ENCODE measurements around the gene RNU6-1.

The RNU6-1 gene

DNA sequence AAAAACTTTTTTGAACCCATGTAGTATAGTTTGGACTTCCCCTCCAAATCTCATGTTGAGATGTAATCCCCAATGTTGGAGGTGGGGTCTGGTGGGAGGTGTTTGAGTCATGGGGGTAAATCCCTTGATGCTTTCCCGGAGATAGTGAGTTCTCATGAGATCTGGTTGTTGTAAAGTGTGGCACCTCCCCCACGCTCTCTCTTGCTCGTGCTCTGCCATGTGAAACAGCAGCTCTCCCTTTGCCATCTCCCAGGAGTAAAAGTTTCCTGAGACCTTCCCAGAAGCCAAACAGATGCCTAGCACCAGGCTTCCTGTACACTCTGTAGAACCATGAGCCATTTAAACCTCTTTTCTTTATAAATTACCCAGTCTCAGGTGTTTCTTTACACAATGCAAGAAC, 16.0 kb upstream of the RNU6-1 start:
- DNase-seq: no peak

DNA sequence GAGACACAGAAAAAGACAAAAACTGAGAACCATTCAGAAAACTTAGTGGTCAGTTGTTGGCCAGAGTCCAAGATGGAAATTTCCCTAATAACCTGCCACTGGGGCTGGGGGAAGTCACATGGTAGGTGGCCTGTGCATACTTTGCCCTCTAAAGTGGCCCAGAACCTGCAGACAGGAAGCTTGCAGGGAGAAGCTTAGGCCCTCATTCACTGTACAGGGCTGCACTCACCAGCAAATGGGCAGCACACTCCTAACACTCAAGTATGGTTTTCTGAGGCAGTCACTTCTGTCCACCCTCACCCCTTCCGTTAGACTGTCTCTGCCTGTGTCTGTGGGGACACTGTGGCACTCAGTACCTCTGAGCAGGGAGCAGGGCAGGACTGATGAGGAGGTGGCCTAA, 14.5 kb upstream of the RNU6-1 start:
- DNase-seq: no peak

DNA sequence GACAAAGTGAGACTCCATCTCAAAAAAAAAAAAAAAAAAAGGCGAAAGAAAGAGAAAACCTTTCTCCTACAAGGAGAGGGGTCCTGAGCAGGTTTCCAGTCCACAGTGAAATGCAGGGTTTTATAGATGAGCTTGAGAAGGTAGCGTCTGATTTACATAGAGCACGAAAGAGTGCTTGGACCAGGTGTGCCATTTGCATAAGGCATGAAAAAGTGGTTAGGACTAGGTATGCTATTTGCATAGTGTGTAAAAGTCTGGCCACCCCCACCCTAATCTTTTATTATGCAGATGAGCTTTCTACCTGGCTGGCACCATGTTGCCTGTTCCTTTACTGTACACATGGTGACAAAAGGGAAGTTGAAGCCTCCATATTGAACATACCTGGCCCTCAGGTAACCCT, 13.6 kb upstream of the RNU6-1 start:
- DNase-seq: no peak

DNA sequence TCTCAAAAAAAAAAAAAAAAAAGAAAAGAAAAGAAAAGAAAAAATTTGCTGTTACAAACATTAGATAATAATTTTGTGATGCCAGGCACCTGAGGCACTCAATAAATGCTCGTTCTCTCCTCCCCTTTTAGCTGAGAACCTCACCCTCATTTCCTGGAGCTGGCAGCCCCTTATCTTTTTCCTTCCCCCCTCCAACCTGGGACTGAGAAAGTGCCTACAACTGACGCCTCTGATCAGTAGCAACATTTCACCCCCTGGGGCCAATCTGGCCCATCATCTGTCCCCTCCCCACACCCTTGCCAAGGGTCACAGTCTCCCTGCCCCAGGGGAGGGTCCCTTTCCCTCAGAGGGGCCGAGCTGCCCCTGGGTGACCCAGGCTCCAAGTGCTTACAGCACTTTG, 12.6 kb upstream of the RNU6-1 start:
- DNase-seq: no peak

DNA sequence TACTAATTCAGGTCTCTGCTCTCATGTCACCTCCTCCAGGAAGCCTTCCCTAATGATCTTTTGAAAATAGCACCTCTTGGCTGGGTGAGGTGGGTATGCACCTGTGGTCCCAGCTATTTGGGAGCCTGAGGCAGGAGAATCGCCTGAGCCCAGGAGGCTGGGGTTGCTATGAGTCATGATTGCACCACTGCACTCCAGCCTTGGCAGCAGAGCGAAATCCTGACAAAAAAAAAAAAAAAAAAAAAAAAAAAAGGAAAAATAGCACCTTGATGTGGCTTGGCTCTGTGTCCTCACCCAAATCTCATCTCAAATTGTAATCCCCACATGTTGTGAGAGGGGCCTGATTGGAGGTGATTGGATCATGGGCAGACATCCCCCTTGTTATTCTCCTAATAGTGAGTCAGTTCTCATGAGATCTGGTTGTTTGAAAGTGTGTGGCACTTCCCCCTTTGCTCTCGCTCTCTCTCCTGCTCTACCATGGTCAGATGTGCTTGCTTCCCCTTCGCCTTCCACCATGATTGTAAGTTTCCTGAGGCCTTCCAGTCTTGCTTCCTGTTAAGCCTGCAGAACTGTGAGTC, 11.2 kb upstream of the RNU6-1 start:
- no peak for DNase-seq

DNA sequence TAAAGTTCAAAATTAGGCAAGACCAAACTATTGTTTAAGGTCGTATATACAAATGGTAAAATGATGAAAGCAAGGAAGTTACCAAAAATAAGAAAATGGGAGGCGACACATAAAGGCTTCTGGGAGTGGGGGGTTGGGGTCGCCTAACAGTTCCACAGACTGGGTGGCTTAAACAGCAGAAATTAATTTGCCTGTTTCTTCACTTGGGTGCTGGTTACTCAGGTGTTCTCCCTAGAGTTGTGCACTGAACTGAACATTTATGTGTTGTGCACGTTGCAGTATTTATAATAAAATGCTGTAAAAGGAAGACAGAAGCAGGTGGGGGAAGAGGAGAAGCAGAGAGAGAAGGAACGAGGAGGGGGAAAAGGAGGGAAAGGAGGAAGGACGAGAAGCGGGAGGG, 10.5 kb upstream of the RNU6-1 start:
- DNase-seq: no peak

DNA sequence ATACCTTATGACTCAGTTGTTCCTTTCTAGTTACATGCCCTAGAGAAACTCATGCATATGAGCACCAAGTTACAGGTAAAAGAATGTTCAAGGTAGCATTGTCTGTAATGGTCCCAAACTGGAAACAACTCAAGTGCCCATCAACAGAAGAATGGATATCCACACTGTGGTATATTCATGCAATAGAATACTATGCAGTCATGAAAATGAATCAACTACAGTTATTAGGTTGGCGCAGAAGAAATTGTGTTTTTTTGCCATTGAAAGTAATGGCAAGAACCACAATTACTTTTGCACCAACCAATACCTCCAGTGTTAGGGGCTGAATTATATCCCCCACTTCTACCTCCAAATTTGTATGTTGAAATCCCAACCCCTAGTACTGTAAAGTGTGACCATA, 9.7 kb upstream of the RNU6-1 start:
- no peak for DNase-seq

DNA sequence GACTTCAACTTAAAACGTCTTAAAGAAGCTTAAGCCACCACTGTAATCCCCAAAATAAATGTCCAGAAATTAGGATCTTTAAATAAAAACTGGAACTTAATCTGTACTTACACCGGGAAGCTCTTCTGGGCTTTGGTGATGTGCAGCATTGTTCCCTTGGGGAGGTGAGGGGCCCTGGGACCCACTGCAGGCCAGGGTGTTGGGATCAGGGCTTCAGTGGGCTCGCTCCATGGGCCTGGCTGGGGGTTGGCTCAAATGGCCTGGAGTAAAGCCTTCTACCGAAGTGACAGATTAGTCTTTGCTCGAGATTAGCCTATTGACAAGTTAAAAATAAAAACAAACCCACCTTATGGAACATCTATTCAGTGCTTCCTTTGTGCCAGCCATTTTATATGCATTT, 6.1 kb upstream of the RNU6-1 start:
- no peak for DNase-seq

DNA sequence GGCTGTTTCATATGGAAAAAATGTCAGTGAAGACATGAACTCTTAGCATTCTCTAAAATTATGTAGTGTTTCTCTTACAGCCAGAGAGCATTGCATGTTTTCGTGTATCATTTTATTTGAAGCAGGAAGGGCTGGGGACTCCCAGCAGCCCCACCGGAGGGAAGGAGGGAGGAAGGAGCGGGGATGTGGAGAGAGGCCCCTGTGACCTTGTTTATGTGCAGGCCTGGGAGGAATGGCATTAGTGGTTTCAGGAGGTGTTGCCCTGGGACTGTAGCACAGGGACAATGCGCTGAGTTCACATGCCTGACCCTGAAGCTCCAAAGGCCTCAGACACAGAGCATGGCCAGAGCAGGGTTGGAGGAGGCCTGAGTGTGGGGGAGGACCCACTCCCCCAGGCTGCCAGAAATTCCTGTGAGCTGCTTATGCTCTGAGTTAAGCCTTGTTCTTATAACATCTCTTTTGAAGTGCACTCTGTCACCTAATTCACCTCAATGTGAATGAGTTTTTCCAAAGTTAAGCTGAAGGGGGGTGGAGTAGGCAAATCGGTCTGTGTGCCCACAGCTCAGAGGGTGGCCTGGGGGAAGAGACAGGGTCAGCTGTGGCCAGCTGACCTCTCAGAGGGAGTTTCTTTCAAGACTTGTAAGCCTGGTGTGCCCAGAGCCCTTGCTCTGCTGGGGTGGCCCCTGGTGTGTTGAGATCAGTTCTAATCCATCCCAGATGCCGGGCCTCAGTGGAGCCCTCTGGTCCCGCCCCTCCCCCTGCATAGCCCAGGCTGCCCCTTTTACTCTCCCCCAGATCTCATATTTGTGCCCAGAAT, 3.9 kb upstream of the RNU6-1 start:
- no peak for DNase-seq

DNA sequence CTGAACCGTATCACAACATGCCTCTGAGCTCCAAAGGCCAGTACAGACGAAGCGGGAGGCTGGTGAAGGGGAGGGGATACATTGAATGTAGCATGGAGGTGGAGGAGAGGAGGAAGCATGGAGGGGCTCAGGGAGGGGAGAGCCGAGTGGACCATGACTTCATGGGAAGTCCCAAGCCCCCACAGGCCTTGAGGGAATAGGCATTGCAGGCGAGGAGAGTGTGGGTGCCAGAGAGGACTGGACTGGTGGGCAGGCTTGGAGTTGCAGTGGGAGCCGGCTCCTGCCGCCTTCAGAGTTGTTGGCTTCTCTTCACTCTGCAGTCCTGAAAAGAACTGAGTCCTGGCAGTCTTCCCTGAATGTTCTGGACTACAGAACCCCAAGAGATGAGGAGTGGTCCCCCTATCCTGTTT, 3.3 kb upstream of the RNU6-1 start:
- no peak for DNase-seq

DNA sequence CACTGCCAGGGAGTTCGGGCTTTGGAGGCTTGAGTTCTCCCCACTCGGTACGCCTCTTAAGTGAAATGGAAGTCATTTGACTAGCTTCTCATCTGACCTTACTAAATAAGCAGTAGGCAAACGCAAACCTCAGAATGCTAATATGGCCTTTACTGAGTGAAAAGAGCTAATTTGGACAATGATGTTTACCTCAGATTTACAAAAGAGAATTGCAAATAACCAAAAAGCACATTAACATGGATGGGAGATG, 1.6 kb upstream of the RNU6-1 start:
- no peak for DNase-seq

DNA sequence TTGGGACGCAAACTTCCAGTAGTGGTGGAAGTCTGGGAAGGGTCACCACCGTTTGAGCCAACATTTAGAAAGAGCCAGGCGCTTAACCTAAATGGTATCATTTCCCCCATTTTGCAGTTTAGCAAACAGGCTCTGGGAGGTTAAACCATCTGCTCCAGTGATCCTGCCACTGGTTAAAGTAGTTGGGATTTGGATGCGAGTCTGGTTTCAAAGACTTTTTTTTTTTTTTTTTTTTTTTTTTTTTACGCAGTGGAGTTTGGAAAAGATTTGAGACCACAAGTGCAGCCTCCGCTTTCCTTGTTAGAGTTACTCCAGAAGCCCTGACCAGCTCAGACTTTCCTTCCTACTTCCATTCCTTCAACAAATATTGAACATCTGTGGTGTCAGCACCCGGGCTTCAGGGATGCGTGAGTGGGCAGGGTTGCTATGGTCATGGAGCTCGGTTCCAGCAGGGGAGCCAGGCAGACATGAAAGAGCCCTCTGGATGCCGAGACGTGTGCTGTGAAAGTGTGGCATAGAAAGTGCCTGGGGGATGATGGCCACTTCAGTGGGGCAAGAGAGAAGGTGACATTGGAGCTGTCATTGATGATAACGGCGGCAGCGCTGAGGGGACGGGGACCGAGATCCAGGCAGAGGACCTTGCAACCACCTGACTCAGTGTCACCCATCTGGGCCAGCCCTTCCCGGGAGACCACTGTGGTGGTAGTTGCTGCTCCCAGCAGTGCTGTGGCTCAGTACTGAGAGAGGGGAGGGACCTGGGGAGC, 1.1 kb upstream of the RNU6-1 start:
- DNase-seq: no peak

DNA sequence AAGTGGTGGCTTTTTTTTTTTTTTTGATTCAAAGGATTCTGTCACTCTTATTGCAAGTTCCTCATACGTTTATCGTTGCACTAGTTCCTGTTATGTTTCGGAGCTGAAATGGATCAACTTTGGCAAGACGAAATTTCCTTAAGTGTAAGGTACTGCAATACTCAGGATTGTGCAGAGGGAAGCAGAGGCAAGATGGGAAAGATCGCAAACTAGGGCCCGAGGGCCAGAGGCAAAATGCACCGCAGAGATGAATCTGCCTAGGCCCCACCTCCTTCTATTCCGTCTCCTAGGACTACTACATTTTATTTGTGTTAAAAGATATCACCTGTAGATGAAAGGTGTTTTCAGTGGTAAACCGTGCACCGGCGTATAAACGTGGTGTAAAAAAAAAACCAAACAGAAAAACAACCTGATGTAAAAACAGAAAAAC, 331 bp downstream of the RNU6-1 start:
- peak; percentile 62 for DNase-seq

DNA sequence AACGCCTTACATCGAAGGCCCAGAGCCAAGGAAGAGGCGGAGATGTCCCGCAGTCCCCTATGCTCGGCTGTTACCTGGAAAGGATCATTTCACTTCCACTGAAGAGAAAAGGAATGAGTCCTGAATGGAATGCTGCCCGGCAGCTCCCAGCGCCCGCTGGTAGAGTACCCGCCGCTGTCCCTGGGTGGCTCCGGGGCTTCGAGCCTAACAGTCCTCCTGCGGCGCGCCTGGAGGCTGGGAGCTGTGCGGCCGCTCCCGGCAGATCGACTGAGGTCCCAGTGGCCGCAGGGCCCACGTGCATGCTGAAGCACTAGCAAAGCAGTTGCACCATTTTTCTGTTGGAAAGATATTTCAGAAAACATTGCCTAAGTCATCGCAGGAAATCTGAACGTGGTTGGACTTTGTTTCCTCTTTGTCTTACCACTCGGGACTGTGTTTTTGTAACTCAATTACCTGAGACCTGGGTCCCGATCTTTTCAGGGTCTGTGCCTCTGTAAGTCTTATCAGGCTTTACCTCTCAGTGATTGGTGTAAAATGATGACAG, 984 bp downstream of the RNU6-1 start:
- DNase-seq: no peak

DNA sequence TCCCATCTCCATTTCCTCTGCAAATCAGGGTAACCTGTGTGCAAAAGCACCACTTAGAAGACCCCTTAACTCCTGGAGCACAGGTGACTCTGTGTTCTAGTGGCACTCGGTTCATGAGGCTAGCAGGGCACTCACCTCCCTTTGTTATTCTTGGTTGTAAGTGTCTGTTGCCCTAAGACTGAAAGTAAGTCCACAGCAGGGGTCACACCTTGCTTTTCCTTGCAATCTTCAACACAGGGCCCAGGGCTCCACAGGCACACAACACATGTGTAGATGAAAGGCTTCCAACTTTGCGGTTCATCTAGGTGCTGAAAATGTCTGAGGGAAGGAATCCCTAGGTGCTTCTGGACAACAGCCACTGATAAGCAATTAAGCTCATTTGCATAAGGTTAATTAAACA, 2.9 kb downstream of the RNU6-1 start:
- no peak for DNase-seq

DNA sequence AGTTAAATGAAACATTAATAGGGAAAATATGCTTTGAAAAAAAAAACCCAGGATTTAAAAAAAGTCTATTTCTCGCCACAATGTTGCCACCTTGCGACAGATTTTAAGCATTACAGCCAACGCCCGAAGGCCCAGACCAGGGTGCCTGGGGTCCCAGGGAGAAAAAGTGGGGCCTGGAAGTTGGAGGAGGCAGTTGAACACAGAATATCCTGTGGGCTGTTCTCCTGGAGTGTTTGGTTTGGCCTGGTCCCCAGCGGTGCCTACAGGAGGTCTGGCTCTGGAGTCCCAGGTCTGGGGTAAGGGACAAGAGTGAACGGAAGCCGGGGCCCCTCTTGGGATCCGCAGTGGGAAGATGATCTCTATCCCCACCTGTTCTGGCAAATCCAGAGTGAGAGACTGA, 3.4 kb downstream of the RNU6-1 start:
- DNase-seq: no peak

DNA sequence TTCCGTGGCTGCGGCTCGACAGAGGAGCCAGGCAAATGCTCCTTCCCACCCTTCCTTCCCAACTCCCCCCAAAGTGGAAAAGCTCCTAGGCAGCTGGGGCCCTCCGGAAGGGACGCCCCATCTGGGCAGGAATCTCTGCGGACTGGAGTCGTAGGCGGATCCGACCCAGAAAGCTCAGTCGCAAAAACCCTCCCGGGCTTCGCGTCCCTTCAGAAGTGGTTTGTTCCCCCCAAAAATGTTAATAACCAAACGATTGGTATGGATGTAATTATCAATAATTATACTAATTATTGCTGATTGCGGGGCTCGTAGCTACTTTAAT, 3.8 kb downstream of the RNU6-1 start:
- no peak for DNase-seq

DNA sequence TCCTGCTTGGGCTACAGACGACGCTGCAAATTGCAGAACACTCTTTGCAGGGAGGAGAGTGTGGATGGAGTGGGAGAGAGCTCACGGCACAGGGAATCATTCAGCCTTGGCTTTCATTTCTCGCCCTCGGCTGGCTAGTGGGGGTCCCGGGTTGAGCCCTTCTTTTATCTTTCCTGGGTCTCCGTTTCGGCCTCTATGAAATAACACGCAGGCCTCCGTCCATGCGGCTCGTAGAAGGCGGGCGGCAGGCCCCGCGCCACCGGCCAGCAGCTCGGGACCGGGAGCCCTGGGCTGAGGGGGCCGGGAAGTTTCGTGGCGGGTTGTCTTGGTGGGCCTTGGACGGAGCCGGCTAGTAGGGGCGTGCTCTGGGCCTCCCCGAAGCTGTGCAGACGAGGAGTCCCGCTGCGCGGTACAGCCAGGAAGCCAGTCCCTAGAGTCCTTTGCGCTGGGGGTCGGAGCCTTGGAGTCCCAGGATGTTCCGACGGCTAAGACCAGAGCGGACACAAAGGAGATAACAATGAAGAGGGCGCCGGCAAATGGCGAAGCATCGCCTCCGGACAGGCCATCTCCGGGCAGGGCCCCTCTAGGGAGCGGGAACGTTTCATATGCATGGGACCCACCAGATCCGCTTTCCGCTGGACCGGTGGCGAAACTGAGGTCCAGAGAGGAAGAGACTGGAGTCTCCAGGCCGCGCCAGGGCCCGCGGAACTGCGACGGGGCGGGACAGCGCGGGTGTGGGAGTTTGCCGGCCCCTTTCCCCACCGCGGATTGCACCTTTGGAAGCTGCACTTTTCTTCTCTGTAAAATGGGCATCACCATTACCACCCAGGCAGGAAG, 4.3 kb downstream of the RNU6-1 start:
- no peak for DNase-seq

DNA sequence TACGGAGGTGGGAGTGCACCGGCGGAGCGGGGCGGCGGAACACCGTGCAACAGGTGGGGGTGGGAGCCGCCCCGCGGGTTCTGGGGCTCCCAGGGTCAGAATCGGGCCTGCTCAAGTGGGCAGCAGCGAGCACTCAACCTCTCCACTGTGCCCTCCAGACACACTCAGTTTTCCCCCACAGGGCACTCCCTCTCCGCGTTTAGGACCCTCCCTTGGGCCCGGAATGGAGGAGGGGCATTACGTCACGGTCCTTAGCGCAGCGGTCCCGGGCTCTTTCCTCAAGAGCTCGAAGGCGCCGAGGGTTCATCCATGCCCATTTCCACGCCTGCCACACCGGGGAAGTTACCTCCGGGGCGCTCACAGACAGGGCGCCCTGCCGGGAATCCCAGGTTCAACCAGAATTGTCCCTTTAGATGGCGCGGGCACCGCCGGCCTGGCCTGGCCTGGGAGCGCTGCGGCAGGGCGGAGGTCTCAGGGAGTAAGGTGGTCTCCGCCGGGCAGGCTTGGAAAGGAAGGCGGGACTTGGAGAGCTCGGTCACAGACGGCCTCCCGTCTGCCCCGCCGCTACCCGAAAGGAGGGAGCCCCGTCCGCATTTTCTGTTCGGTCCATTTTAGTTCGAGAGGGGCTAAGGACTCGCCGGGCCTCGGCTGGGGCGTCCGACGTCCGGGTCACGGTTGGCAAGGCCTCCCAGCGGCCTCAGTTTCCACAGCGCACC, 5.1 kb downstream of the RNU6-1 start:
- no peak for DNase-seq

DNA sequence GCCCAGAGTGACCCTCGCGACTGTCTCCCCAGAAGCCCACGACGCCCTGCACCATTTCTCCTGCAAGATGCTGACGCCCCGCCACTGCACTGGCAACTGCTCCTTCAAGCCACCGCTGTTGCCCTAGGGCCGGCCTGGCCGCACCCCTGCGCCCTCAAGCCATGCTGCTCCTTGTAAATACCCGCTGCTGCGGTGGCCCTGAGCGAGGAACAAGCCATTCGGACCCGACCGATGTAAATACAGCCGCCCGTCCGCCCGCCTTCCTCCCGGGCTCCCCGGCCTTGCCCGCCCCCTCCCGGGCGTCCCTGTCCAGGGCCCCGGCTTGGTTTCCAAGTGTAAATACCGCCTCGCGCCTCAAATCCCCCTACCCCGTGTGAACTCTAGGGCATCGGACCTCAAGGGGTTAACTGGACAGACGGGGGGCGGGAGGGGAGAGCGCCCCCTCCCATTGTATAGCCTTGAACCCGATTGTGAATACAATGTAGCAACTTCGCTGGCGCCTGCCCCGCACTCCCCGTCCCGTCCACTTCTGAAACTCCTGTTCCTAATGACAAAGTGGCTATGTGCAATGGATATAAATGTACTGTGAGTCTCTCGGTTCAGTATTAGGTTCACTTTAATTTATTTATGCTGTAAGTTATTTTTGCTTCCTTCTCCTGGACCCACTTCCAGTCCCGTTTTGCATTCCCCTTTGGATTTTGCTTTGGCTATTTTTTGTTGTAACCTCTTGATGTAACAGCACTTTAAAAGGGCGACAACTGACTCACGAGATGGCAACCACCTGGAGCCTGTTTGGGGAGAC, 5.9 kb downstream of the RNU6-1 start:
- no peak for DNase-seq

DNA sequence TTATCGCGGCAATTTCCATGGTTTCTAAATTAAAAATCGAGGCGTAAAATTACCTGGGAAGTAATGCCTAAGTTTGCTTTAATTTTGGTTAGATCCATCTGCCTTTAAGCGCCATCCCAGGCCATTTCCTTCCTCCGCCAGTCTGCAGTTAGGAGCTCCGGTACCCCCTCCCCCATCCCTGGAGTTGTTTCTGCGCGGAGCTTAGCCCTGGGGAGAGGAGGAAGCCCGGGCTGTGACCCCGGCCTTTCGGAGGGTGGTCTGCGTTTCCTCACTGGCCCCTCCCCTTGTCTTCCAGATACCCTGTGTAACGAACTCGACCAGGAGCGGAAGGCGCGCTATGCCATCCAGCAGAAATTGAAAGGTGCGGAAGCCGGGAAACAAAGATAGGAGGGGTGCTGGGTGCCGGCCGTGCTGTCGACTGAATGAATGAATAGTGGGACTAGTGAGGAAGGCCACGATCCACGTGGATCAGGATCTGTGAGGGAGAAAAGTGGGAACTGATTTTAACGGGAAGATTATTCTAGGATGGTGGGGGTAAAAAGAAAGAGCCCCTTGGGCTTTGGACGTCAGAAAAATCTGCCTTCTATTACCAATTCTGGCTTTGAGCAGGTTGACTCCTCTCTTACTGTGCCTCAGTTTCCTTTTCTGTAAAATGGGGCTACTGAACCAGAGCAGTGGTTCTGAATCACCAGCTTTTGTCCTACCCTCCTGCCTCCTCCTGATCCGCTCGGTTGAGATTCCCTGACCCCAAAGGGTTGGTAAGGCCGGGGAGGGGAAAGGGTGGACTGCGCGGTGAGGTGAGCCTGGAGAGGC, 6.7 kb downstream of the RNU6-1 start:
- DNase-seq: no peak

Measured in NCI-H446 treated with DMSO at 0.1 percent for 48 hours (cell line).